SU-DHL-6 (cell line): ENCODE results near the gene ARMC9.

ENCODE experiments used
- H2AFZ ChIP-seq: fragments of 200-600 bp; sonication (generic); 2 replicates; pipeline ENCODE4 v1.6.1; 2014; ENCODE audit warnings: low read depth, mild to moderate bottlenecking, moderate library complexity, mixed read lengths, antibody characterized with exemption, low read length; ENCODE audit not compliant: severe bottlenecking
- H3F3A ChIP-seq: fragments of 200-600 bp; shearing (Covaris generic); 2 replicates; pipeline ENCODE4 v1.6.0; 2016; ENCODE audit warnings: antibody characterized with exemption, mild to moderate bottlenecking; ENCODE audit not compliant: insufficient read depth
- H3K27ac ChIP-seq: fragments of 200-600 bp; sonication (generic); 2 replicates; pipeline ENCODE4 v1.5.1; 2016; ENCODE audit warnings: low read depth, mild to moderate bottlenecking, low read length, moderate library complexity, mixed read lengths
- H3K27me3 ChIP-seq: fragments of 200-600 bp; sonication (generic), shearing (Covaris generic); 2 replicates; pipeline ENCODE4 v1.6.0; 2014; ENCODE audit warnings: mild to moderate bottlenecking, low read length
- H3K36me3 ChIP-seq: fragments of 200-600 bp; sonication (generic); 2 replicates; pipeline ENCODE4 v1.6.1; 2014; ENCODE audit warnings: mild to moderate bottlenecking, low read length, mixed read lengths
- H3K4me2 ChIP-seq: fragments of 300-600, 200-600 bp; shearing (Covaris generic), sonication (generic); 2 replicates; pipeline ENCODE4 v1.6.0; 2014; ENCODE audit warnings: low read length, low read depth, mild to moderate bottlenecking; ENCODE audit not compliant: poor library complexity, severe bottlenecking
- H3K4me3 ChIP-seq: fragments of 200-600 bp; sonication (generic); 2 replicates; pipeline ENCODE4 v1.5.1; 2014; ENCODE audit warnings: antibody characterized with exemption, low read length, mild to moderate bottlenecking, mixed read lengths; ENCODE audit not compliant: insufficient read depth, poor library complexity, severe bottlenecking
- H3K79me2 ChIP-seq: fragments of 200-600 bp; sonication (generic); 2 replicates; pipeline ENCODE4 v1.6.1; 2014; ENCODE audit warnings: mild to moderate bottlenecking, low read length, moderate library complexity; ENCODE audit not compliant: insufficient read depth
- H3K9ac ChIP-seq: fragments of 200-600 bp; sonication (generic); 2 replicates; pipeline ENCODE4 v1.7.0; 2014; ENCODE audit warnings: mild to moderate bottlenecking, low read length
- H3K9me2 ChIP-seq: fragments of 200-600 bp; sonication (generic); replicated peaks from 2 replicates; pipeline ENCODE4 v1.6.1; 2014; ENCODE audit warnings: low read length; ENCODE audit not compliant: insufficient read depth
- H3K9me3 ChIP-seq: fragments of 200-600 bp; sonication (generic); 2 replicates; pipeline ENCODE4 v1.6.1; 2014; ENCODE audit warnings: low read length, mixed read lengths; ENCODE audit not compliant: insufficient read depth
- H4K20me1 ChIP-seq: fragments of 200-600 bp; sonication (generic); 2 replicates; pipeline ENCODE4 v1.6.1; 2014; ENCODE audit warnings: low read depth, mild to moderate bottlenecking, antibody characterized with exemption, low read length, moderate library complexity, mixed read lengths
- CTCF ChIP-seq: fragments of 200-600 bp; sonication (generic); IDR thresholded peaks from one replicate; pipeline ENCODE4 v1.5.1; 2017; ENCODE audit warnings: antibody characterized with exemption, mild to moderate bottlenecking, low read length, moderate library complexity; ENCODE audit not compliant: insufficient read depth, poor library complexity, severe bottlenecking
- EZH2phosphoT487 ChIP-seq: fragments of 200-600 bp; sonication (generic), shearing (Covaris generic); conservative IDR thresholded peaks from 2 replicates; pipeline ENCODE4 v1.6.1; 2018; ENCODE audit warnings: mild to moderate bottlenecking, antibody characterized with exemption, low read length, moderate library complexity, mixed read lengths

The ARMC9 gene

DNA sequence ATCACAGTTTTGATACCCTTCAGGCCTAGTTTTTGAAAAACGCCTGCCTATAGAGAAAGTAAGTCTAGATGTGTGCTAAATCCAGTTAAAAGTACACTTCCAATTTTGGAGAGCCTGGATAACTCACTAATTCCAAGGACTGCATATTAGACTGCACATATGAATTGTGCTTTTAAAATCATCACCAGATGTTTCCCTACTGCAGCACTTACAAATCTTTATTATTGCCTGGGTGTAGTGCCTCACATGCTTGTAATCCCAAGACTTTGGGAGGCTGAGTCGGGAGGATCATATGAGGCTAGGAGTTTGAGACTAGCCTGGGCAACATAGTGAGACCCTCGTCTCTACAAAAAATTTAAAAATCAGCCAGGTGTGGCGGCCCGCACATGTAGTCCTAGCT, 37.7 kb upstream of the ARMC9 start:
- no peak for TF ChIP-seq EZH2phosphoT487
- TF ChIP-seq CTCF: no peak
- Histone ChIP-seq H3K9me3 (no peaks in the 10 kb centered on the region), H4K20me1 (no peaks in the 10 kb centered on the region), H3K27me3 (no peaks in the 10 kb centered on the region), H3K4me2 (no peak overlapping the region), H3K4me3 (no peak overlapping the region), H2AFZ (no peak overlapping the region), H3K36me3 (peaks cover 12% of the 10 kb centered on the region; the same call in 1 of the 2 replicates), H3F3A (no peaks in the 10 kb centered on the region; the same call in 1 of the 2 replicates), H3K9ac (no peak overlapping the region), H3K9me2 (no peaks in the 10 kb centered on the region), H3K79me2 (no peaks in the 10 kb centered on the region), H3K27ac (no peak overlapping the region)

- Histone ChIP-seq H2AFZ (no peak overlapping the region), H3K9me2 (no peaks in the 10 kb centered on the region), H3K79me2 (no peaks in the 10 kb centered on the region), H3K4me2 (no peak overlapping the region), H3K9ac (no peak overlapping the region), H4K20me1 (no peaks in the 10 kb centered on the region), H3K27me3 (no peaks in the 10 kb centered on the region), H3K9me3 (no peaks in the 10 kb centered on the region), H3K36me3 (peaks cover 19% of the 10 kb centered on the region; the same call in 1 of the 2 replicates), H3F3A (no peaks in the 10 kb centered on the region), H3K4me3 (no peak overlapping the region), H3K27ac (no peak overlapping the region)
- TF ChIP-seq CTCF (no peak), EZH2phosphoT487 (no peak)
Measured at GRCh38 chr2:231161252-231161839, 37.1 kb upstream of the ARMC9 start.

DNA sequence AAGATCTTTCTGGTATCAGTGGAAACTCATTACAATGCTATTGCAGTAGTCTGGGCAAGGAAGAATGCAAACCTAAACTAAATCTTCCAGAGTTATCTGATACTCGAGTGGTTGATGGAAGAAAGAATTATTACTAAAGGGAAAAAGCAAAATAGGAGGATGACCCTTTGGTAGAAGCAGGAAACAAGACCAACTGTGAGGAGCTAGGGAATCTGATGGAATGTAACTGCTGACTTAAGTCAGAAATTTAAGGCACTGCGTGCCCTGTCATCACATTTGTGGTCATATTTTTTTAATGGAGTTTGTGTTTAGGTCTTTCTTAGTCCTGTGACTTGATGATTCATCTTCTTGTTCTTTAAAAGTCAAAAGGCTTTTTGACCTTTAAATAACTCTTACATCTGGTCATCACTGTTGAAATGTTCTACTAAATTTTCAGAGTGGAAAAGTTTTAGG, 36.5 kb upstream of the ARMC9 start:
- Histone ChIP-seq H3K9me3 (no peaks in the 10 kb centered on the region), H3K4me3 (no peak overlapping the region), H3K36me3 (peaks cover 19% of the 10 kb centered on the region; the same call in 1 of the 2 replicates), H2AFZ (no peak overlapping the region), H3K4me2 (no peak overlapping the region), H3F3A (no peaks in the 10 kb centered on the region), H3K9ac (no peak overlapping the region), H3K27ac (no peak overlapping the region), H3K9me2 (no peaks in the 10 kb centered on the region), H3K27me3 (no peaks in the 10 kb centered on the region), H4K20me1 (no peaks in the 10 kb centered on the region), H3K79me2 (no peaks in the 10 kb centered on the region)
- TF ChIP-seq EZH2phosphoT487 (no peak), CTCF (no peak)
